Prostate gland (tissue), 2 donors: ENCODE measurements around the gene GM2A. TPM values are rescaled to one million over a fixed set of nuclear protein-coding genes. Genes with fewer than 3 reads are reported as not detected.

Experiments used
- DNase-seq: peaks from one replicate; pipeline ENCODE4 v3.0.0-alpha.2; 2019; ENCODE audit warnings: low spot score
- H3K27ac ChIP-seq, 2 donors: fragments of 200-600 bp; sonication (generic); 2 replicates each; pipeline ENCODE4 v1.5.1; 2017 to 2019
- H3K27me3 ChIP-seq: fragments of 200-600 bp; sonication (generic); replicated peaks from 2 replicates; pipeline ENCODE4 v1.5.1; 2019; ENCODE audit not compliant: insufficient read depth
- H3K36me3 ChIP-seq, 2 donors: fragments of 200-600 bp; sonication (generic); 1 replicate in 1 of 2; 2 replicates in 1 of 2; pipeline versions ENCODE4 v1.5.1 to v1.8.1; 2017 to 2019
- H3K4me1 ChIP-seq: fragments of 200-600 bp; sonication (generic); replicated peaks from 2 replicates; pipeline ENCODE4 v1.5.1; 2019
- H3K4me3 ChIP-seq, 2 donors: fragments of 200-600 bp; sonication (generic); 2 replicates each; pipeline ENCODE4 v1.5.1; 2017 to 2019
- H3K9me3 ChIP-seq: fragments of 200-600 bp; sonication (generic); 2 replicates; pipeline ENCODE4 v1.5.1; 2017
- POLR2A ChIP-seq: fragments of 450-650 bp; IDR thresholded peaks from one replicate; pipeline ENCODE4 v1.6.1; 2016; ENCODE audit warnings: antibody characterized with exemption, mild to moderate bottlenecking
- POLR2AphosphoS5 ChIP-seq: sonication (generic); formaldehyde crosslinking; IDR thresholded peaks from one replicate; pipeline ENCODE4 v1.6.1; 2017; ENCODE audit warnings: antibody characterized with exemption
- WGBS: methylation state at CpG from one replicate; pipeline ENCODE4 v1.1.5; 2018; 5-methylcytosine and 5-hydroxymethylcytosine counted together
- intact Hi-C: fragments of 100-400 bp; cut with DNase I; formaldehyde crosslinking; loops from one replicate; pipeline ENCODE4 v1.14.2; 2022
- total RNA-seq, 2 donors: library from RNA; depleted of rRNA; stranded (reverse); fragments of >200 nt; gene quantifications; one replicate each; pipeline ENCODE4 v1.1.0, GENCODE V29; 2016
- TF ChIP-seq, protein P1 (sequence below), 4 experiments: fragments of 200-600 bp in 2 of 4; fragments of 450-650 bp in 2 of 4; sonication (generic) in 2 of 4; IDR thresholded peaks; 1 replicate in 3 of 4; 2 replicates in 1 of 4; pipeline ENCODE4 v1.5.1; 2016 to 2019; ENCODE audit warnings: antibody characterized with exemption in 4 of 4, mild to moderate bottlenecking in 2 of 4, moderate library complexity in 2 of 4

Gene GM2A
- total RNA-seq, 2 donors from 2014 or later = 48.9 to 60.0 TPM

DNA sequence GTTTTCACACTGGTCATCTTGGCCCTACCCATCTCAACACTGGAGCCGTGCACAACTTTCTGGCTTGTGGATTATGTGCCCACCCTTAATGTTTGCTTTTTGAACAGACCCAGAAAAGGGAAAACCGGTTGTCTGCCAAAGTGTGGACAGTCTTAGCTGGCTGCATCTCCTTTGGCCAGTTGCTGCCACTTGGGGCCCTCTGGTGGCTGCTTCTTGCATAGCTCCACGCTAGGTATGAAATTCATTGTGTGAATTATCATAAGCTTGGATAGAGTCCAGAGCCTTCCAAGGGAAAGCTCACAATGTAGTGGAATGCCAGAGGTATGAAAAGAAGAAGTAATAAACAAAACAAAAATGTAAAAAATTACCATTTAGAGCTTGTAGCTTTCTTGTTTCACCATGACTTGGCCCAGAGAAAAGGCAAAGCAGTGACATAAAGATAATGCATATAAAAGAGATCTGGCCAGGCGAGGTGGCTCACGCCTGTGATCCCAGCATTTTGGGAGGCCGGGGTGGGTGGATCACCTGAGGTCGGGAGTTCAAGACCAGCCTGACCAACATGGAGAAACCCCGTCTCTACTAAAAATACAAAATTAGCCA is 63.1 kb downstream of the GM2A start:
- 53% methylated on average over 8 of the region's 8 CpGs for WGBS
- no peaks in the 10 kb centered on the region for H3K4me1 ChIP-seq
- H3K9me3 ChIP-seq = no peaks in the 10 kb centered on the region
- H3K27me3 ChIP-seq = no peaks in the 10 kb centered on the region
- H3K36me3 ChIP-seq = no peaks in the 10 kb centered on the region
- H3K4me3 ChIP-seq = no peak overlapping the region
- TF ChIP-seq, protein P1, sequence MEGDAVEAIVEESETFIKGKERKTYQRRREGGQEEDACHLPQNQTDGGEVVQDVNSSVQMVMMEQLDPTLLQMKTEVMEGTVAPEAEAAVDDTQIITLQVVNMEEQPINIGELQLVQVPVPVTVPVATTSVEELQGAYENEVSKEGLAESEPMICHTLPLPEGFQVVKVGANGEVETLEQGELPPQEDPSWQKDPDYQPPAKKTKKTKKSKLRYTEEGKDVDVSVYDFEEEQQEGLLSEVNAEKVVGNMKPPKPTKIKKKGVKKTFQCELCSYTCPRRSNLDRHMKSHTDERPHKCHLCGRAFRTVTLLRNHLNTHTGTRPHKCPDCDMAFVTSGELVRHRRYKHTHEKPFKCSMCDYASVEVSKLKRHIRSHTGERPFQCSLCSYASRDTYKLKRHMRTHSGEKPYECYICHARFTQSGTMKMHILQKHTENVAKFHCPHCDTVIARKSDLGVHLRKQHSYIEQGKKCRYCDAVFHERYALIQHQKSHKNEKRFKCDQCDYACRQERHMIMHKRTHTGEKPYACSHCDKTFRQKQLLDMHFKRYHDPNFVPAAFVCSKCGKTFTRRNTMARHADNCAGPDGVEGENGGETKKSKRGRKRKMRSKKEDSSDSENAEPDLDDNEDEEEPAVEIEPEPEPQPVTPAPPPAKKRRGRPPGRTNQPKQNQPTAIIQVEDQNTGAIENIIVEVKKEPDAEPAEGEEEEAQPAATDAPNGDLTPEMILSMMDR (IDR thresholded peaks at IDR 0.05) = peak; percentile 72 to 81 (median 76)
- TF ChIP-seq POLR2AphosphoS5 (peak; percentile 67), POLR2A (no peak)
- H3K27ac ChIP-seq = no peak overlapping the region
- intact Hi-C loops = no loop called here
- peak; percentile 75 for DNase-seq

DNA sequence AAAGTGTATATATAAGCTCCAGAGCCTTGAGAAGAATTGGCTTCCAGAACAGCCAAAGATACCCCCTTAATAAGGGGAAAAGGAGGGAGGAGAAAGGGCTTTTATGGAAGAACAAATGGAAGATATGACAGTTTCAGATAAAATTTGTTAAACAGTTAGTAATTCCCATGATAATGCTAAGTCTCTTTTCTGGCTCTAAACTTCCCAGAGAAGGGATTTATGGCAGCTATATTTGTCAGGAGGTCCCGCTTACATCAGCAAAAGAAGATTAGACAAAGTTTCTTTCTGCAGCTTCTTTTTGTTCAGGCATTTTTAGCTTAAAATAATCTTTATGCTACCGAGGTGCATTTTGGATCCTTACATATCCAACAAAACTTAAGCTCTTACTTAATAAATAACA is 64.9 kb downstream of the GM2A start:
- intact Hi-C loops = no loop called here
- Histone ChIP-seq H3K9me3 (no peaks in the 10 kb centered on the region), H3K4me3 (no peak overlapping the region), H3K36me3 (no peaks in the 10 kb centered on the region), H3K27ac (no peak overlapping the region), H3K4me1 (no peaks in the 10 kb centered on the region), H3K27me3 (no peaks in the 10 kb centered on the region)
- TF ChIP-seq, protein P1 (IDR thresholded peaks at IDR 0.05) = no peak
- TF ChIP-seq POLR2AphosphoS5 (no peak), POLR2A (no peak)
- 70% methylated on average over 2 of the region's 2 CpGs for WGBS
- DNase-seq = no peak

DNA sequence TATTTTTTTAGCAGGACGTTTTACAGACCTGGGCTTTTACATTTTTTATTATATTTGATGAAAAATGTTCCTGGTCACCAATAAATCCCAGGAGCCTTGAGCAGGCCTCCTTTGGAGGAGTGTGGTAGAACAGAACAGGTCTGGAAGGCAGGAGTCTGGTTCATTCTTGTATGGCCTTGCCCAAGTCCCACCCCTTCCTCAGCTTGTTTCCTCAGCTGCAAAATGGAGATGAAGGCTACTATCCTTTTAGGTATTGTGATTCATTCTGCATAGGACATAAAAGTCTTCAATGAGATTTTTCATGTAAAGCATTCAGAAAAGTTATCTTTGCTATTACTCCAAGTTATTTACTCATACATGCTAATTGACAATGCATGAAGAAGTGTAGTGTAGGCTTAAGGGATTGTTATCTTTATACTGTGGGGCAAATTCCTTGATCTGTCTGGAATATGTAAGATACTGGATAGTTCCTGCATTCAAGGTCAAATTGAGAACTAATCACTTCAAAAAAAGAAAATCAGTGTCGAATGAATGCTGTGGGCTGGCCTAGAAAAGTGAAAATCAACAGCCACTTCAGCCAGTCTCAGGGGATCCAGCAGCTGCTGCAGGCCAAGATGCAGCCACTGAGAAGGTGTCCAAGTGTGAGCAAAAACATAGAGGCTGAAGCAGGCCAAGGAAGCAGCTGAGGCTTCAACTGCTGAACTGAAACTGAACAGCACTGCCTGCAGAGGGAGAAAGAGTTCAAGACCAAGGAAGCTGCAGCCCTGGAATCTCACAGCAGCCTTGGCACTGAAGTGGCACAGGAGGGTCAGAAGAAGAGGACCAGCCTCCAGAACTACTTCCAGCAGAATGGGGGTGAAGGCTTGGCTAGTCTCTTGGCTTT is 66.1 kb downstream of the GM2A start:
- intact Hi-C loops = no loop called here
- no peaks in the 10 kb centered on the region for H3K36me3 ChIP-seq
- no peaks in the 10 kb centered on the region for H3K27me3 ChIP-seq
- WGBS = 63% methylated on average over 2 of the region's 2 CpGs
- no peak overlapping the region for H3K4me3 ChIP-seq
- no peaks in the 10 kb centered on the region for H3K4me1 ChIP-seq
- no peaks in the 10 kb centered on the region for H3K9me3 ChIP-seq
- no peak overlapping the region for H3K27ac ChIP-seq
- TF ChIP-seq POLR2AphosphoS5 (no peak), POLR2A (no peak)
- TF ChIP-seq, protein P1 (IDR thresholded peaks at IDR 0.05) = no peak
- DNase-seq = no peak

Other genes with a start within 250 kb of the GM2A start
- 100 to 1,000 TPM; 195 to 270 TPM for gene GPX3, start 232.6 kb upstream of the GM2A start, total RNA-seq
- gene TNIP1, start 172.2 kb upstream of the GM2A start, total RNA-seq = 10 to 100 TPM; 61.9 to 81.6 TPM
- gene ANXA6, start 95.4 kb upstream of the GM2A start, total RNA-seq = 100 to 1,000 TPM in 1 of 2 donors, 10 to 100 TPM in 1; 85.7 to 184 TPM
- gene CCDC69, start 29.1 kb upstream of the GM2A start, total RNA-seq = 10 to 100 TPM; 28.2 to 53.8 TPM
- gene SLC36A3, start 50.6 kb downstream of the GM2A start, total RNA-seq = under 1 TPM in 1 of 2 donors, not detected in 1; 0.28 TPM
- under 1 TPM in 1 of 2 donors, not detected in 1; 0.74 TPM for gene SLC36A2, start 94.4 kb downstream of the GM2A start, total RNA-seq
- 10 to 100 TPM in 1 of 2 donors, 1 to 10 TPM in 1; 7.7 to 37.7 TPM for gene SLC36A1, start 194.4 kb downstream of the GM2A start, total RNA-seq